RWPE1 (cell line): ENCODE measurements around the gene CTU2.

Experiments
- CTCF ChIA-PET: fragments of 350-600 bp; sonication (Branson Sonifier 250); formaldehyde crosslinking; extraction: SDS; loops from one replicate; lab custom pipeline; 2021; lab: Yijun Ruan, JAX
- POLR2A ChIA-PET: fragments of 400-600 bp; formaldehyde crosslinking; extraction: SDS; loops from one replicate; lab custom pipeline; 2020; ENCODE audit warnings: antibody characterized with exemption; ENCODE audit not compliant: low non-redundant PET; lab: Yijun Ruan, JAX
- DNase-seq: peaks from one replicate; pipeline ENCODE4 v3.0.0; 2012; ENCODE audit warnings: low spot score
- H3K27ac ChIP-seq: fragments of 450-650 bp; 2 replicates; pipeline ENCODE4 v1.5.1; 2017
- CTCF ChIP-seq: fragments of 450-650 bp; conservative IDR thresholded peaks from 2 replicates; pipeline ENCODE4 v1.5.1; 2017; ENCODE audit warnings: low read depth, mild to moderate bottlenecking

The CTU2 gene

GRCh38 chr16:88719267-88719932 lies 13.1 kb downstream of the CTU2 start:
- ChIA-PET POLR2A (no interaction called here), CTCF (no interaction called here)
- DNase-seq: no peak
- peak overlapping the region; percentile 22; the same call in 1 of the 2 replicates for H3K27ac ChIP-seq
- TF ChIP-seq CTCF: no peak

GRCh38 chr16:88719933-88720296 lies 13.6 kb downstream of the CTU2 start:
- H3K27ac ChIP-seq: peak overlapping the region; percentile 15; the same call in 1 of the 2 replicates
- no peak for DNase-seq
- ChIA-PET CTCF (no interaction called here), POLR2A (no interaction called here)
- TF ChIP-seq CTCF: no peak

GRCh38 chr16:88720396-88720970 lies 14.2 kb downstream of the CTU2 start:
- DNase-seq: no peak
- TF ChIP-seq CTCF: no peak
- CTCF ChIA-PET: interaction anchor here (1.4 kb wide), 1 partner anchor 17 kb away, joined by 3 read pairs; no protein-coding TSS in a partner anchor
- POLR2A ChIA-PET: no interaction called here
- H3K27ac ChIP-seq: peak overlapping the region; percentile 15

GRCh38 chr16:88721236-88721635 lies 14.9 kb downstream of the CTU2 start:
- CTCF ChIA-PET: interaction anchor here (1.4 kb wide), 1 partner anchor 16 kb away, joined by 3 read pairs; no protein-coding TSS in a partner anchor
- POLR2A ChIA-PET: no interaction called here

GRCh38 chr16:88721815-88722755 lies 15.8 kb downstream of the CTU2 start:
- DNase-seq: no peak
- POLR2A ChIA-PET: no interaction called here
- CTCF ChIA-PET: interaction anchor here (0.6 to 0.7 kb wide), 2 partner anchors 45 to 802 kb away, joined by 3 to 4 read pairs; no protein-coding TSS in a partner anchor
- no peak overlapping the region for H3K27ac ChIP-seq
- no peak for TF ChIP-seq CTCF

More at GRCh38 chr16:88721236-88721635, 14.9 kb downstream of the CTU2 start:
- no peak for DNase-seq
- TF ChIP-seq CTCF: no peak
- no peak overlapping the region for H3K27ac ChIP-seq

- DNase-seq: no peak
- 0 out of 2 replicates have a peak overlapping the region, but pooled peaks have one; percentile 9 for H3K27ac ChIP-seq
- POLR2A ChIA-PET: no interaction called here
- no peak for TF ChIP-seq CTCF
- CTCF ChIA-PET: interaction anchor here (0.6 kb wide), 1 partner anchor 22 kb away, joined by 6 read pairs; no protein-coding TSS in a partner anchor
Measured at GRCh38 chr16:88722784-88723506, 16.6 kb downstream of the CTU2 start.
